Lung (tissue), 12 donors: ENCODE measurements around the gene MECP2. TPM values are rescaled to one million over a fixed set of nuclear protein-coding genes. Genes with fewer than 3 reads are reported as not detected.

Experiments used
- ATAC-seq: fragments of 200-7000 bp; cut with Tn5 transposase; one replicate; pipeline ENCODE4 v1.9.1; 2020; ENCODE audit warnings: moderate number of reproducible peaks; ENCODE audit not compliant: insufficient read depth, low FRiP score
- DNase-seq, 3 donors: peaks; one replicate each; pipeline ENCODE4 v3.0.0-alpha.2; 2013 to 2017
- H3K27ac ChIP-seq, 2 donors: one replicate each; pipeline ENCODE4 v1.5.1; 2013; ENCODE audit warnings: mild to moderate bottlenecking in 2 of 2, moderate library complexity in 2 of 2, control low read depth in 1 of 2, inconsistent platforms in 1 of 2, low read depth in 1 of 2, low read length in 1 of 2
- H3K27me3 ChIP-seq, 3 donors: one replicate each; pipeline ENCODE4 v1.5.1; 2013; ENCODE audit warnings: low read length in 2 of 3; ENCODE audit not compliant: control insufficient read depth in 3 of 3, insufficient read depth in 3 of 3
- H3K36me3 ChIP-seq, 4 donors: one replicate each; pipeline ENCODE4 v1.5.1; 2013; ENCODE audit warnings: low read length in 4 of 4, mild to moderate bottlenecking in 1 of 4, moderate library complexity in 1 of 4; ENCODE audit not compliant: control insufficient read depth in 4 of 4, insufficient read depth in 4 of 4
- H3K4me1 ChIP-seq, 5 donors: one replicate each; pipeline ENCODE4 v1.5.1; 2013; ENCODE audit warnings: low read length in 5 of 5, mild to moderate bottlenecking in 2 of 5, moderate library complexity in 1 of 5; ENCODE audit not compliant: control insufficient read depth in 5 of 5, insufficient read depth in 5 of 5
- H3K4me3 ChIP-seq: one replicate; pipeline ENCODE4 v1.5.1; 2013; ENCODE audit warnings: mild to moderate bottlenecking, control low read depth, moderate library complexity
- H3K9ac ChIP-seq, 2 donors: one replicate each; pipeline ENCODE4 v1.5.1; 2013; ENCODE audit warnings: low read length in 2 of 2, control low read depth in 1 of 2; ENCODE audit not compliant: insufficient read depth in 1 of 2
- H3K9me3 ChIP-seq, 4 donors: one replicate each; pipeline ENCODE4 v1.5.1; 2013; ENCODE audit warnings: low read length in 3 of 4, mild to moderate bottlenecking in 1 of 4, moderate library complexity in 1 of 4; ENCODE audit not compliant: control insufficient read depth in 4 of 4, insufficient read depth in 3 of 4
- WGBS, 2 donors: extraction: QIAGEN DNeasy Blood & Tissue Kit; methylation state at CpG; one replicate each; pipeline ENCODE4 v1.1.7; 2013; 5-methylcytosine and 5-hydroxymethylcytosine counted together
- polyA plus RNA-seq, 2 donors: library from polyadenylated mRNA; stranded (reverse); fragments of 200-250 nt; gene quantifications; one replicate each; pipeline ENCODE4 v1.2.1, GENCODE V29; 2013
- total RNA-seq, 2 donors: library from RNA; depleted of rRNA in 1 of 2; stranded (reverse); fragments of >200 nt in 1 of 2; gene quantifications; one replicate each; pipeline ENCODE4 v1.2.1, GENCODE V29; 2014 to 2021
- TF ChIP-seq, protein P1 (sequence below): IDR thresholded peaks from 2 replicates; pipeline ENCODE4 v1.5.1; 2012; ENCODE audit warnings: mild to moderate bottlenecking; ENCODE audit errors: control extremely low read depth, extremely low read depth
- donor health status: control.
- donor health status: control.
- donor health status: Bipolar disorder and iron deficiency.
- donor health status: healthy.
- donor health status: DM: yes; HTN: yes; CAD: no.

Gene MECP2
- total and polyA plus RNA-seq, 4 donors, result 20.4 to 62.9 (median 38.9) TPM

DNA sequence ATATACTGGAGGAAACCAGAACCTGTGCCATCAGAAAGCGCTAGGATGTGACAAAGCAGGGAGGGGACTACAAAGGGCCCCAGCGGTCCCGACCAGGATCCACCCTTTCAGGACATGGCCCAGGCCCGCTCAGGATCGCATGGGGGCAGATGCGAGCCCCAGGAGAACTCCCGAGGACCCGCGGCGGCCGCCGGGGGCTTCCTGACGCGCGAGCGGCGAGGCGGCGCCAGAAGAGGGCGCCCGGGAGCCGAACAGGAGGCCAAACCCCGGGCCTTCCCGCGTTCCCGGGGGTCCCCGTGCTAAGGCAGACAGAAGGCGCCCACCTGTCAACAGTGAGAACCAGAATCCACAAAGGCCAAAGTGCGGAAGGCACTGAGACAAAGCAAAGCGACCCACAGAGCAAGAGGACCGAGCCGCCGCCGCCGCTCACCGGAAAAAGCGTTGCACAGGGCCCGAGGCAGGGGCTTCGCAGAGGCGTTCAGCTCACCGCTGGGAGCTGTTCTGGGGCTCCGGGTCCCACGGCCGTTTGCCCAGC lies 39.2 kb upstream of the MECP2 start:
- Histone ChIP-seq H3K4me1 (peaks cover 0 to 2% (median 0%) of the 10 kb centered on the region in 5 donors), H3K4me3 (no peak overlapping the region), H3K9ac (no peak overlapping the region), H3K36me3 (no peaks in the 10 kb centered on the region), H3K9me3 (peaks cover 0 to 6% (median 0%) of the 10 kb centered on the region in 4 donors), H3K27me3 (peaks cover 0 to 6% (median 5%) of the 10 kb centered on the region in 3 donors), H3K27ac (no peak overlapping the region)
- TF ChIP-seq, protein P1, sequence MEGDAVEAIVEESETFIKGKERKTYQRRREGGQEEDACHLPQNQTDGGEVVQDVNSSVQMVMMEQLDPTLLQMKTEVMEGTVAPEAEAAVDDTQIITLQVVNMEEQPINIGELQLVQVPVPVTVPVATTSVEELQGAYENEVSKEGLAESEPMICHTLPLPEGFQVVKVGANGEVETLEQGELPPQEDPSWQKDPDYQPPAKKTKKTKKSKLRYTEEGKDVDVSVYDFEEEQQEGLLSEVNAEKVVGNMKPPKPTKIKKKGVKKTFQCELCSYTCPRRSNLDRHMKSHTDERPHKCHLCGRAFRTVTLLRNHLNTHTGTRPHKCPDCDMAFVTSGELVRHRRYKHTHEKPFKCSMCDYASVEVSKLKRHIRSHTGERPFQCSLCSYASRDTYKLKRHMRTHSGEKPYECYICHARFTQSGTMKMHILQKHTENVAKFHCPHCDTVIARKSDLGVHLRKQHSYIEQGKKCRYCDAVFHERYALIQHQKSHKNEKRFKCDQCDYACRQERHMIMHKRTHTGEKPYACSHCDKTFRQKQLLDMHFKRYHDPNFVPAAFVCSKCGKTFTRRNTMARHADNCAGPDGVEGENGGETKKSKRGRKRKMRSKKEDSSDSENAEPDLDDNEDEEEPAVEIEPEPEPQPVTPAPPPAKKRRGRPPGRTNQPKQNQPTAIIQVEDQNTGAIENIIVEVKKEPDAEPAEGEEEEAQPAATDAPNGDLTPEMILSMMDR, result peak; percentile 13
- ATAC-seq (peak; percentile 66), DNase-seq (peak; percentile 72 to 83 (median 81))
- 0 to 21% methylated on average over 27 to 44 of the region's 44 CpGs for WGBS, 2 donors

DNA sequence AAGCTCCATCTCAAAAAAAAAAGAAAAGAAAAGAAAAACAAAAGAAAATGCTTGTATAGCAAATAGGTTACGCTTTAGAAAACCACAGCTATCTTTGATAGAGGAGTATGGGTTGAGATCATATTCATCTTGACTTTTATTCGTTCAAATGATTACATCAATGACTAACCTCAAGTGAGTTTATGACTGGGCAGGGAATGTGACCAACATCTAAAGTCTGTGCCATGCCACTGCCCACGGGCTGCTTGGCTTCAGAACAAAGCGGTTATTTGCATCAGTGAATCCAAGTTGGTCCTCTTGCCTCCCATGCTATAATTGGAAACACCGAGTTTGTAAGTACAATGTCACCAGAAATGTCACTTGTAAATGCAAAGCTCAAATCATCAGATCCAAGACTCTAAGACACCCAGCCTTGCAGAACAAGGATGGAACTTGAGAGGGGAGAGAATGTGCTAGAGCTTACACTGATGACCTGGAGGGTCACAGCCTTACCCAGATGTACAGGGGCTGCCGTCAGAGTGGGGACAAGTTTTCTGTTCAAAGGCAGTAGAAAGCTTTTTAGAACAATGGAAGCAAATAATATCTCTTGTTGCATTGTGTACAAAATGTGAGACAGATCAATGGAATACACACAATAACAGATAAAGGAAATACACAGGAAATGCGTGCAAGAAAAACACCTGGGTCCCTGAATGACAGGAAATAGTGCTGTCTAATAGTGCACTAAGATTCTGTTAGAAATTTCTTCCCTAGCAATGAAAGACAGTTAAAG lies 38.1 kb upstream of the MECP2 start:
- no peak overlapping the region for H3K4me3 ChIP-seq
- peaks cover 0 to 6% (median 0%) of the 10 kb centered on the region in 4 donors for H3K9me3 ChIP-seq
- WGBS, 2 donors, result 68 to 76% methylated on average over 7 of the region's 7 CpGs
- DNase-seq, result no peak
- TF ChIP-seq, protein P1, result no peak
- no peak overlapping the region for H3K9ac ChIP-seq
- no peak for ATAC-seq
- H3K4me1 ChIP-seq, result peaks cover 0 to 2% (median 0%) of the 10 kb centered on the region in 5 donors
- H3K27me3 ChIP-seq, result peaks cover 0 to 6% (median 5%) of the 10 kb centered on the region in 3 donors
- no peaks in the 10 kb centered on the region for H3K36me3 ChIP-seq
- no peak overlapping the region for H3K27ac ChIP-seq

DNA sequence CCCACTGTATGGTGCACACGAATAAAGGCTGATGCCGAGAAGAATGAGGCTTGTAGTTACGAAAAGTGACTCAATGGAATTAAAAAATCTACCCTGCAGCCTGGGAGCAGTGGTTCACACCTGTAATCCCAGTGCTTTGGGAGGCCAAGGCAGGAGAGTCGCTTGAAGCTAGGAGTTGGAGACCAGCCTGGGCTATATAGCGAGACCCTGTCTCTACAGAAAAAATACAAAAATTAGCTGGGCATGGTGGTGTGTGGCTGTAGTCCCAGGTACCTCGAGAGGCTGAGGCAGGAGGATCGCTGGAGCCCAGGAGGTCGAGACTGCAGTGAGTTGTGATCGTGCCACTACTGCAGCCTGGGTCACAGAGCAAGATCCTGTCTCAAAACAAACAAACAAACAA lies 34.8 kb upstream of the MECP2 start:
- Histone ChIP-seq H3K4me1 (peaks cover 0 to 2% (median 0%) of the 10 kb centered on the region in 5 donors), H3K36me3 (no peaks in the 10 kb centered on the region), H3K27me3 (peaks cover 0 to 6% (median 5%) of the 10 kb centered on the region in 3 donors), H3K9me3 (peaks cover 0 to 4% (median 0%) of the 10 kb centered on the region in 4 donors), H3K4me3 (no peak overlapping the region), H3K27ac (no peak overlapping the region), H3K9ac (no peak overlapping the region)
- WGBS, 2 donors, result 87 to 97% methylated on average over 9 of the region's 9 CpGs
- TF ChIP-seq, protein P1, result no peak
- DNase-seq, result no peak
- ATAC-seq, result no peak
